HG02884 (cell line): ENCODE data around the gene FEN1.
A peak's percentile ranks its signal among the peaks of the same experiment; 100 is the strongest.

Experiments
- ATAC-seq: cut with Tn5 transposase; IDR thresholded peaks from one replicate; pipeline ENCODE4 v1.9.1; 2021; ENCODE audit warnings: mild to moderate bottlenecking, moderate library complexity; ENCODE audit not compliant: unreplicated experiment

The FEN1 gene

GRCh38 chr11:61815790-61816735 is 23.4 kb downstream of the FEN1 start:
- no peak for ATAC-seq

GRCh38 chr11:61816736-61817455 is 24.2 kb downstream of the FEN1 start, which contains the start of gene FADS1:
FADS1 (minus strand) TSS chr11:61817003; CDS start chr11:61816929, 74 bp downstream.
- no peak for ATAC-seq

- ATAC-seq, result no peak
Measured at GRCh38 chr11:61817471-61818202, 24.9 kb downstream of the FEN1 start.

- no peak for ATAC-seq
Measured at GRCh38 chr11:61820174-61820573, 27.5 kb downstream of the FEN1 start.

- peak; percentile 1 for ATAC-seq
Measured at GRCh38 chr11:61826930-61827570, 34.3 kb downstream of the FEN1 start.

GRCh38 chr11:61827571-61828378 is 35.1 kb downstream of the FEN1 start, which contains the start of gene FADS2:
FADS2 (plus strand) TSS chr11:61828300; CDS start chr11:61828391, 91 bp downstream.
- peak; percentile 73 for ATAC-seq

GRCh38 chr11:61828379-61828628 is 35.6 kb downstream of the FEN1 start:
- peak; percentile 5 for ATAC-seq

GRCh38 chr11:61828629-61829407 is 36.1 kb downstream of the FEN1 start:
- ATAC-seq, result no peak

- no peak for ATAC-seq
Measured at GRCh38 chr11:61829806-61830205, 37.1 kb downstream of the FEN1 start.

- ATAC-seq, result no peak
Measured at GRCh38 chr11:61830237-61831105, 37.8 kb downstream of the FEN1 start.

- ATAC-seq, result no peak
Measured at GRCh38 chr11:61832207-61832606, 39.5 kb downstream of the FEN1 start.

GRCh38 chr11:61832754-61833153 is 40.0 kb downstream of the FEN1 start:
- ATAC-seq, result no peak

- no peak for ATAC-seq
Measured at GRCh38 chr11:61833471-61833870, 40.8 kb downstream of the FEN1 start.

GRCh38 chr11:61833926-61834277 is 41.2 kb downstream of the FEN1 start:
- ATAC-seq, result no peak

- ATAC-seq, result peak; percentile 96
Measured at GRCh38 chr11:61834278-61835048, 41.8 kb downstream of the FEN1 start.

GRCh38 chr11:61836193-61836592 is 43.5 kb downstream of the FEN1 start:
- no peak for ATAC-seq

GRCh38 chr11:61837411-61838005 is 44.8 kb downstream of the FEN1 start:
- ATAC-seq, result no peak
